Activated CD4-positive, alpha-beta T cell treated with anti-CD3 and anti-CD28 coated beads, Interleukin-2, amount 50 U/mL, for 1 hour (primary cell): ENCODE data around the gene TSNAXIP1.
A peak's percentile ranks its signal among the peaks of the same experiment; 100 is the strongest.
"Not testable (repeated sequence)": the region's sequence is repeated elsewhere in the genome, so short reads cannot be mapped to it uniquely, and the experiment has no call there.

Experiments used
- DNase-seq: peaks from one replicate; pipeline ENCODE4 v3.0.0-alpha.2; 2020

The TSNAXIP1 gene

DNA sequence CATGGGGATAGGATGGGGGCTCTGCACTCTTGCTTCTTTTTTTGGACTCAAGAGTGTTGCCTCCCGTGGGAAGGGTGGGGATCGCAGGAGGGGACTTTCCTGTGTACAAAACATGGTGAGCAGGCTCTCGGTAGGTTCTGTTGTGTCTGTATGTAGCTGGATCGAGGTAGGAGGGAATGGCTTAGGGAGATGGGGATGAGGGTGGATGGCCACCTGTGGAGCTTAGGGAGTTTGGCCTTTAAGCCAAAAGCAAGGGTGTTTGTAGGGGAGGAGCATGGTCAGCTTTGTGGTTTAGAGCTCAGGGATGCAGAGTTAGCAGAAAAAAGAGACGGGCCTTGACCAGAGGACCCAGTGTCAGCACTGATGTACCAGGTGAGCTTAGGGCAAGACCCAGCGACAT is 55.2 kb downstream of the TSNAXIP1 start:
- no peak for DNase-seq

- DNase-seq, result no peak
Observed at GRCh38 chr16:67862623-67863583, 56.2 kb downstream of the TSNAXIP1 start.

DNA sequence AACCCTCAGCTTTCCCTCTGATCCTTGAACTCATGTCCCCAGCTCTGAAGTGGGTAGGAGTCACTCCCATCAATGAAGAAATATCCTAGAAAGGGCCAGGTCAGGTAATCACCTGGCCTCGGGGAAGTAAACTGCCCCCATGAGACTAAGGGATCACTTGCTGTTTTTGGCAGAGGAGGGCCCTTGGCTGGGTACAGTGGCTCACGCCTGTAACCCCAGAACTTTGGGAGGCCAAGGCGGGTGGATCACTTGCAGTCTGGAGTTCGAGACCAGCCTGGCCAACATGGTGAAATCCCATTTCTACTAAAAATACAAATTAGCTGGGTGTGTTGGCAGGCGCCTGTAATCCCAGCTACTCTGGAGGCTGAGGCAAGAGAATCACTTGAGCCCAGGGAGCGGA is 57.4 kb downstream of the TSNAXIP1 start:
- DNase-seq, result not testable (repeated sequence)

- DNase-seq, result no peak
Observed at GRCh38 chr16:67864594-67864993, 57.9 kb downstream of the TSNAXIP1 start.

DNA sequence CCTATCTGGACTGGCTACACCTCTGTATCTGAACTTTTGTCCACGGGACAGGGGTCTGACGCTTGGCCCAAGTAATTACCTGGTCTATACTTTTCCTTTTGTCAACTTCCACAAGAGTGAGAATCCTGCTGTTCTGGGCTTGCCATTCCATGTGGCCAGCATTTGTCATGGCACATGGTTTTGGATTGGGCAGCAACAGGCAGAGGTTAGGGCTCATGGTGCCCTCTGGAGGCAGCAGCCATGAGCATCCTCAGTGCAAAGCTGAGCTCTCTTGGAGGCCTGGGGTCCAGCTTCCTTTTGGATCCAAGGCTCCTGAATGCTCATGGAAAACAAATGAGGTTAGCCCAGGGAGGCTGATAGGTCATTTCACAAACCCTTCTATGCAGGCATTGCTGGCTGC is 58.6 kb downstream of the TSNAXIP1 start:
- peak; percentile 8 for DNase-seq

GRCh38 chr16:67868290-67868689 is 61.6 kb downstream of the TSNAXIP1 start:
- DNase-seq, result no peak

- DNase-seq, result no peak
Observed at GRCh38 chr16:67869653-67870052, 63.0 kb downstream of the TSNAXIP1 start.

DNA sequence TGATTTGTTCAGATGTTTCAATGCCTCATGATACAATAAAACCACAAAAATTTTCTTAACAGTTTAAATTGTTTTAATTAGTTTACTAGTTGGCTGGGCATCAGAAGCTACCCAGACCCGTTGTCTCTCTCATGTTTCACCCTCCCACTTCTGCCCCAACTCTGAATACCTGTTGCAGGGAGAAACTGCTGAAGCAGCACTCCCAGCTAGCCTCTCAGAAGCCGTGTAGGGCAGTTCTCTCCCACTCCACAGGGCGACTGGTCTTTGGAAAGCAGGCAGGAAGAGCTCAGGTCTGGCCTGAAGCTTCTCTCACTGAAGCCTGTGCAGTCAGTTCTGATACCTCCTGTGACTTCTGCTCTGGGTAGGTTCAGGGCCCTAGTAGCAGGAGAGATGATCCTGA is 64.6 kb downstream of the TSNAXIP1 start:
- no peak for DNase-seq

DNA sequence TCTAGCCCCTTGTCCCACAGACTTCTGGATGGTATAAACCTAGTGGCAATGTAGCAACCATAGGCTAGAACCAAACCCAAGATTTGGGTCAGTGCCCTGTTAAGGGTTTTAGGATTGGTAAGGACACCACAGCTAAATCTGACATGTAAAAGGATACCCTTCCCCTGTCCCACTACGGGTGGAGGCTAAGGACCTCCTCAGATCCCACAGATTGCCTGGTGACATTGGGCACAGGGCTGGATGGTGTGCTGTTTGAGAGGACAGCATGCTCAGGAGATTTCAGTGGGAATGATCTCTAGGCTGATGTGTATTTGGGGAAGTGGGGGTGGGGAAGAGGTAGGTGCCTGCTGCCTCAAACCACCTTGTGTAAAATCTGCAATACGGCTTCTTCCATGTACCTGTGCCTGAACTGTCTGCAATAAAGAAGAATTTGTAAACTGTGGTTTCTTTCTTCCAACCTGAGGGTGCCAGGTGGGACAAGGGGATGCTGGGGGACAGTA is 65.5 kb downstream of the TSNAXIP1 start:
- no peak for DNase-seq

GRCh38 chr16:67872631-67873434 is 66.1 kb downstream of the TSNAXIP1 start, which contains the start of gene EDC4:
TSS of gene EDC4 (plus strand) at chr16:67873052. CDS start at chr16:67873262, 210 bp downstream.
- peak; percentile 84 for DNase-seq

DNA sequence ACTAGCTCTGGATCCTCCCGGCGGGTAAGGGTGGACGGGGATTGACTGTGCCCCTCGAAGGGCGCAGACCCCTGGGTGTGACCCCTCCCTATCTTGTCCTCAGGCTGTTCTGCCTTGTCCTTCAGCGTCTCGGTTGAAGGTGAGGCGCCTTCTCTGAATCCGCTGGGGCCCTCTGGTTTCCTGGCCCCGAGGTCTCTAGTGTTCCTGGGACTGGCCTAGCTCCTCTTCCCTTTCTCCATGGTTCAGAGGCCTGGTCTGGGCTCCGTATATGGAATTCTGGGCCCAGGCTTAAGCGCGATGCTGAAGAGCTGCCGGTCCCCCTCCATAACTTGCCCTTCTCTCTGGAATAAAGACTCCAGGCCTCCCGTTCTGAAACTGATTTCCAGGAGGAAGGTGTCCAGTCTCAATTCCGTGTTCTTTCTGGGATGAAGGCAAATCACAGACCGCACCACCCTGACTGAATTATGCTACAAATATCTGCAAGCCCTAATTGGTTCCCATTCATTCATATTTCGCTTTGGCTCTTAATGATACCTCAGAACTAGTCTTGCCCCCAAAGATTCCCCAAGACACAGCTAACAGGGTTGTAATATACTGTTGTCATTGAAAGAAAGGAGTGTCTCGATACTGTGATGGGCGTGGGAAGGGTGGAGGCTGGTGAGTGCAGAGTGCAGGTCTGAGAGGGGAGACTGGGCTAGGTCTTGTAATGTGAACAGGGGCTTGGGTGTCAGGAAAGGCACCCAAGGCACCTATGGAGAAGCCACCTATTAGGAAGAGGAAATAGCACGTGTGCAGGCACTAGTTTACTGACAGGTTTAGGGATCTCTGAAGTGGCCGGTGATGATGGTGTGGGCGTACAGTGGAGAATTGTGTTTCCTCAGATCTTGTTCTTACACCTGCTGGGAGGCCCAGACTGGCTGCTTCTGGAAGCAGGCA is 67.0 kb downstream of the TSNAXIP1 start:
- DNase-seq, result no peak

DNA sequence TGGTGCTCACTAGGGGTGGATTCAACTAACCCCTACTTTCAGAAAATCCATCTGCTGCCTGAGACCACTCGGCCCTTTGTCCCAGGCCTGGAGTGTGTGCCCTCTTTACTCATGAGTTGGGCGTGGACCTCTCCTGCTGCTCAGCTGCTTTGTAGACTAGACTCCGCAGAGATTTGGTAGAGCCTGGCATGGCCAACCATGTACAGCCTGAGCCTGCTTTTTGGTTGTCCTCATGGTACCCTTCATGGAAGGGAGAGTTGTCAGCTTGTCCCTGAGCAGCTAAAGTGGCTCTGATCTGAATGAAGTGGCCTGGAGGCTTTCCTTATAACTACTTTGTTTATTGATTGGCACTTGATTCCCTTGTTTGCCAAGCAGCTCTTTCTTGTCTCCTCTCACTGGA is 67.7 kb downstream of the TSNAXIP1 start:
- no peak for DNase-seq

DNA sequence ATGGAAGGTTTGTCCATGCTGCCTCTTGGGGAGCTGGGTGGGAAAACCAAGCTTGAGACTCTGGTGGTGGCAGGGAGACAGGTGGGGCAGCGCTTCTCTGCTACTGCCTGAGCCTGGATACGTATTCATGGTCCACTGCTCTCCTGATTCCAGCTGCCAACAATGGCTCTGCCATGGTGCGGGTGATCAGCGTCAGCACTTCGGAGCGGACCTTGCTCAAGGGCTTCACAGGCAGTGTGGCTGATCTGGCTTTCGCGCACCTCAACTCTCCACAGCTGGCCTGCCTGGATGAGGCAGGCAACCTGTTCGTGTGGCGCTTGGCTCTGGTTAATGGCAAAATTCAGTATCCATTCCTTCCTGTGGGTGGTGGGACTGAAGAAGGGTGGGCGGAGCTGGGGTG is 70.4 kb downstream of the TSNAXIP1 start:
- DNase-seq, result no peak
